H1 (cell line): ENCODE measurements around the gene TWF2. TPM values are rescaled to one million over a fixed set of nuclear protein-coding genes. Genes with fewer than 3 reads are reported as not detected.

Experiments used
- CTCF ChIA-PET: fragments of 300-600 bp; sonication (Branson Sonifier 250); formaldehyde crosslinking; loops from one replicate; lab custom pipeline; 2021; ENCODE audit not compliant: partially characterized antibody; lab: Charles Lee
- POLR2A ChIA-PET: fragments of 300-600 bp; sonication (Branson Sonifier 250); formaldehyde crosslinking; loops from one replicate; lab custom pipeline; 2021; ENCODE audit warnings: inconsistent platforms; ENCODE audit not compliant: partially characterized antibody; lab: Charles Lee
- DNase-seq, 2 experiments: peaks; one replicate each; pipeline versions ENCODE4 v3.0.0 to v3.0.0-alpha.2; 2010 to 2022; ENCODE audit warnings: low spot score in 2 of 2, low read depth in 1 of 2, mixed read lengths in 1 of 2
- FAIRE-seq: peaks from 2 replicates; lab custom pipeline; 2011; peaks lifted over from hg19 to GRCh38; lab: Jason Lieb, UNC
- H2AFZ ChIP-seq: 2 replicates; pipeline ENCODE4 v1.8.1; 2012; ENCODE audit warnings: low read length, inconsistent platforms
- H2AK5ac ChIP-seq: 2 replicates; pipeline ENCODE4 v1.6.1; 2013; ENCODE audit warnings: low read depth, low read length
- H2BK120ac ChIP-seq: replicated peaks from 2 replicates; pipeline ENCODE3; 2013; ENCODE audit warnings: low read depth, low read length, inconsistent platforms
- H2BK12ac ChIP-seq: 2 replicates; pipeline ENCODE4 v1.6.1; 2013; ENCODE audit warnings: low read depth, low read length
- H2BK15ac ChIP-seq: 2 replicates; pipeline ENCODE4 v1.6.1; 2013; ENCODE audit warnings: low read length
- H2BK20ac ChIP-seq: 2 replicates; pipeline ENCODE4 v1.6.1; 2013; ENCODE audit warnings: low read length
- H2BK5ac ChIP-seq: 2 replicates; pipeline ENCODE4 v1.6.1; 2013; ENCODE audit warnings: low read depth, low read length
- H3K14ac ChIP-seq: 2 replicates; pipeline ENCODE4 v1.6.1; 2013; ENCODE audit warnings: inconsistent platforms; ENCODE audit not compliant: insufficient read length
- H3K18ac ChIP-seq: 2 replicates; pipeline ENCODE4 v1.6.1; 2013; ENCODE audit warnings: low read length; ENCODE audit errors: extremely low read depth
- H3K23ac ChIP-seq: 2 replicates; pipeline ENCODE4 v1.6.1; 2013; ENCODE audit warnings: inconsistent platforms; ENCODE audit not compliant: insufficient read length
- H3K23me2 ChIP-seq: 2 replicates; pipeline ENCODE4 v1.6.1; 2013; ENCODE audit warnings: low read depth, low read length
- H3K27ac ChIP-seq: 2 replicates; pipeline ENCODE4 v1.6.1; 2011; ENCODE audit warnings: low read depth, low read length, inconsistent platforms
- H3K27me3 ChIP-seq, 4 experiments: replicated peaks in 1 of 4; 1 replicate in 1 of 4; 2 replicates in 3 of 4; pipeline versions ENCODE4 v1.6.1 to v1.8.1; 2011 to 2013; ENCODE audit warnings: low read length in 3 of 4, mild to moderate bottlenecking in 3 of 4, inconsistent platforms in 2 of 4, mixed read lengths in 2 of 4, moderate library complexity in 1 of 4; ENCODE audit not compliant: control insufficient read depth in 3 of 4, insufficient read depth in 3 of 4; ENCODE audit errors: extremely low read depth in 1 of 4
- H3K36me3 ChIP-seq, 4 experiments: 2 replicates each; pipeline versions ENCODE4 v1.6.1 to v1.8.1; 2011 to 2013; ENCODE audit warnings: mild to moderate bottlenecking in 4 of 4, low read length in 3 of 4, moderate library complexity in 2 of 4, control low read depth in 1 of 4, inconsistent platforms in 1 of 4; ENCODE audit not compliant: insufficient read depth in 4 of 4, control insufficient read depth in 2 of 4
- H3K4ac ChIP-seq: replicated peaks from 2 replicates; pipeline ENCODE3; 2013; ENCODE audit warnings: low read length, low read depth, mixed read lengths, inconsistent platforms; ENCODE audit not compliant: insufficient read length
- H3K4me1 ChIP-seq, 4 experiments: replicated peaks in 1 of 4; 1 replicate in 1 of 4; 2 replicates in 3 of 4; pipeline versions ENCODE4 v1.6.1 to v1.8.1; 2011 to 2013; ENCODE audit warnings: low read length in 3 of 4, inconsistent platforms in 2 of 4, mixed read lengths in 1 of 4; ENCODE audit not compliant: insufficient read depth in 4 of 4, control insufficient read depth in 3 of 4
- H3K4me2 ChIP-seq, 2 experiments: 2 replicates each; pipeline versions ENCODE4 v1.6.1 to v1.8.1; 2011 to 2013; ENCODE audit warnings: low read depth in 2 of 2, low read length in 2 of 2, control low read depth in 1 of 2, inconsistent platforms in 1 of 2, mild to moderate bottlenecking in 1 of 2; ENCODE audit not compliant: insufficient read depth in 1 of 2
- H3K4me3 ChIP-seq, 4 experiments: fragments of 200-600, 300-600 bp in 1 of 4; sonication (generic), shearing (Covaris generic), sonication (Bioruptor Twin) in 1 of 4; 2 replicates each; pipeline versions ENCODE4 v1.5.1 to v1.8.1; 2011 to 2016; ENCODE audit warnings: low read length in 4 of 4, low read depth in 3 of 4, control low read depth in 2 of 4, inconsistent platforms in 2 of 4, mild to moderate bottlenecking in 2 of 4, mixed read lengths in 1 of 4, moderate library complexity in 1 of 4; ENCODE audit not compliant: insufficient read depth in 2 of 4; ENCODE audit errors: extremely low read depth in 1 of 4
- H3K56ac ChIP-seq: replicated peaks from 2 replicates; pipeline ENCODE3; 2013; ENCODE audit warnings: low read depth, mild to moderate bottlenecking, mixed read lengths, low read length, inconsistent platforms; ENCODE audit not compliant: insufficient read length
- H3K79me1 ChIP-seq: 2 replicates; pipeline ENCODE4 v1.6.1; 2013; ENCODE audit warnings: low read depth, low read length, control low read depth
- H3K79me2 ChIP-seq, 2 experiments: 2 replicates each; pipeline versions ENCODE4 v1.6.1 to v1.8.1; 2012 to 2013; ENCODE audit warnings: low read length in 2 of 2, mild to moderate bottlenecking in 2 of 2, inconsistent platforms in 1 of 2; ENCODE audit not compliant: insufficient read depth in 2 of 2, control insufficient read depth in 1 of 2
- H3K9ac ChIP-seq, 4 experiments: replicated peaks in 1 of 4; 1 replicate in 1 of 4; 2 replicates in 3 of 4; pipeline versions ENCODE4 v1.6.1 to v1.8.1; 2011 to 2013; ENCODE audit warnings: low read depth in 3 of 4, low read length in 3 of 4, control low read depth in 2 of 4, mild to moderate bottlenecking in 2 of 4, moderate library complexity in 2 of 4, inconsistent platforms in 1 of 4; ENCODE audit errors: extremely low read depth in 1 of 4
- H3K9me3 ChIP-seq, 2 experiments: 2 replicates each; pipeline versions ENCODE4 v1.6.1 to v1.8.1; 2012 to 2013; ENCODE audit warnings: mild to moderate bottlenecking in 2 of 2, moderate library complexity in 2 of 2, control low read depth in 1 of 2, inconsistent platforms in 1 of 2, low read depth in 1 of 2, low read length in 1 of 2, mixed read lengths in 1 of 2; ENCODE audit not compliant: insufficient read depth in 2 of 2
- H4K20me1 ChIP-seq, 2 experiments: replicated peaks in 1 of 2; 2 replicates each; pipeline versions ENCODE3 to v1.8.1; 2011 to 2013; ENCODE audit warnings: inconsistent platforms in 2 of 2, low read length in 2 of 2, mild to moderate bottlenecking in 1 of 2; ENCODE audit not compliant: insufficient read depth in 2 of 2, control insufficient read depth in 1 of 2
- H4K5ac ChIP-seq: 2 replicates; pipeline ENCODE4 v1.6.1; 2013; ENCODE audit warnings: low read length, low read depth, mixed read lengths, inconsistent platforms; ENCODE audit not compliant: insufficient read length
- H4K8ac ChIP-seq: 2 replicates; pipeline ENCODE4 v1.8.0; 2013; ENCODE audit warnings: mild to moderate bottlenecking, moderate library complexity, low read length, inconsistent platforms; ENCODE audit not compliant: insufficient read depth; ENCODE audit errors: extremely low read depth
- H4K91ac ChIP-seq: replicated peaks from 2 replicates; pipeline ENCODE3; 2013; ENCODE audit warnings: low read length, mixed read lengths, inconsistent platforms; ENCODE audit not compliant: insufficient read length
- CBX5 ChIP-seq: fragments of 300-800, 300-1000 bp; sonication (generic); IDR thresholded peaks from 2 replicates; pipeline ENCODE4 v1.7.1; 2016; ENCODE audit warnings: antibody characterized with exemption, low read length, low read depth
- EP300 ChIP-seq, 2 experiments: IDR thresholded peaks; 1 replicate in 1 of 2; 2 replicates in 1 of 2; pipeline ENCODE4 v1.6.1; 2011 to 2012; ENCODE audit warnings: low read depth in 2 of 2, low read length in 2 of 2, mild to moderate bottlenecking in 2 of 2, borderline replicate concordance in 1 of 2, inconsistent platforms in 1 of 2, moderate library complexity in 1 of 2
- KDM5A ChIP-seq: fragments of 200-600 bp; IDR thresholded peaks from 2 replicates; pipeline ENCODE4 v1.7.1; 2012; ENCODE audit warnings: mild to moderate bottlenecking, low read length, inconsistent platforms, mixed read lengths
- MAFK ChIP-seq: IDR thresholded peaks from 2 replicates; pipeline ENCODE4 v1.6.1; 2012; ENCODE audit warnings: low read depth, mild to moderate bottlenecking, improper control_type of control experiment, low read length
- NRF1 ChIP-seq: IDR thresholded peaks from 2 replicates; pipeline ENCODE4 v1.6.1; 2011; ENCODE audit warnings: mild to moderate bottlenecking, low read depth, low read length, improper control_type of control experiment
- RBBP5 ChIP-seq: IDR thresholded peaks from 2 replicates; pipeline ENCODE4 v1.7.1; 2012; ENCODE audit warnings: low read depth, mild to moderate bottlenecking, inconsistent platforms, low read length, moderate library complexity, borderline replicate concordance
- SIRT6 ChIP-seq: IDR thresholded peaks from one replicate; pipeline ENCODE4 v1.7.1; 2012; ENCODE audit warnings: low read length, inconsistent platforms
- SUZ12 ChIP-seq: fragments of 200-600 bp; sonication (generic); IDR thresholded peaks from 2 replicates; pipeline ENCODE4 v1.6.1; 2012; ENCODE audit warnings: mild to moderate bottlenecking, inconsistent platforms, low read length, moderate library complexity, mixed read lengths
- YY1 ChIP-seq: IDR thresholded peaks from 2 replicates; pipeline ENCODE4 v1.6.1; 2011; ENCODE audit warnings: low read depth, mild to moderate bottlenecking, low read length
- ZNF274 ChIP-seq: IDR thresholded peaks from 2 replicates; pipeline ENCODE4 v1.7.0; 2012; ENCODE audit warnings: low read length, borderline replicate concordance; ENCODE audit errors: extremely low read depth
- WGBS, 2 experiments: shearing (Covaris generic) in 1 of 2; methylation state at CpG; one replicate each; pipeline versions ENCODE4 v1.1.6 to v1.1.7; 2013 to 2015; ENCODE audit warnings: low lambda C conversion rate in 2 of 2, mixed read lengths in 2 of 2, inconsistent platforms in 1 of 2, low coverage in 1 of 2, missing lambda C conversion rate in 1 of 2; ENCODE audit not compliant: insufficient replicate concordance in 2 of 2, insufficient coverage in 1 of 2, insufficient read length in 1 of 2; ENCODE audit errors: extremely low coverage in 1 of 2, missing lambda C conversion rate in 1 of 2; 5-methylcytosine and 5-hydroxymethylcytosine counted together
- polyA plus RNA-seq, 7 experiments: library from polyadenylated mRNA; depleted of rRNA in 3 of 7; stranded (reverse) in 5 of 7; unstranded in 2 of 7; fragments of >200 nt in 5 of 7; fragments of 200-250 nt in 2 of 7; gene quantifications; 1 replicate in 5 of 7; 2 replicates in 1 of 7; 4 replicates in 1 of 7; pipeline versions ENCODE4 v1.2.1 to v1.2.3, GENCODE V29; 2011 to 2013; ENCODE audit warnings: missing spikeins in 2 of 7, mixed read lengths in 2 of 7
- total RNA-seq: library from RNA; stranded (reverse); fragmentation: NEBNext Ultra II Directional; extraction: Animal tissue kit (Norgen Biotek cat#: 25700); gene quantifications from 2 replicates; pipeline ENCODE4 v1.2.1, GENCODE V29; 2021

TWF2 gene
- total and polyA plus RNA-seq, 2 of the 8 experiments (the other 6 are each of a cell fraction or from before 2014, with no cell fraction given), result 65.2 to 90.4 TPM

DNA sequence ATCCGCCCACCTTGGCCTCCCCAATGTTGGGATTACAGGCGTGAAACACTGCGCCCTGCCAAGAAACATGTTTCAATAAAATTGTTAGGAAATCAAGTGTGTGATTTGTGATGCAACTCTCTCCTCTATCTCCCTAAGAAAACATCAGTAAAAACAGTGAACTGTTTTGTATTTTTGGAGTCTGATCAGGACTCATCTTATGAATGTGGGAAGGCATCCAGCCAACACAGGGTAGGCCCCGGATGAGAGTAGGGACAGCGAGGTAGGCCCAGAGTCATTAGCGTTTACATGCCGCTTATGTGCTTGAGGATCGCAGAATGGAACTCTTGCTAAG is 47.8 kb upstream of the TWF2 start:
- peak overlapping the region; percentile 93 for H2AK5ac ChIP-seq
- FAIRE-seq (no peak), DNase-seq (no peak)
- peak overlapping the region; percentile 35; the same call in 1 of the 2 replicates for H2BK5ac ChIP-seq
- no peak overlapping the region for H3K18ac ChIP-seq
- H4K20me1 ChIP-seq, result no peaks in the 10 kb centered on the region
- peaks cover 5% of the 10 kb centered on the region; the same call in 1 of the 2 replicates for H3K23me2 ChIP-seq
- H4K8ac ChIP-seq, result no peak overlapping the region
- H3K56ac ChIP-seq, result no peak overlapping the region
- H4K91ac ChIP-seq, result no peak overlapping the region
- peak overlapping the region in 3 of 4 experiments; percentile 90 to 99 (median 97); a peak in 4 of 7 replicates for H3K9ac ChIP-seq
- H3K79me2 ChIP-seq, result no peaks in the 10 kb centered on the region
- no peak overlapping the region for H3K4ac ChIP-seq
- 81% methylated on average over 8 of the region's 8 CpGs; no CpG with 5 or more reads in 1 of the 2 experiments for WGBS, 2 experiments
- TF ChIP-seq MAFK (no peak), SUZ12 (no peak), SIRT6 (no peak), RBBP5 (no peak), CBX5 (no peak), YY1 (no peak), NRF1 (no peak), KDM5A (no peak), EP300 (IDR thresholded peaks at IDR 0.05; ENCODE audit: borderline replicate concordance in 1 of 2, low read depth in 2 of 2, low read length in 2 of 2) (no peak), ZNF274 (no peak)
- peak overlapping the region; percentile 82 to 89 for H3K4me2 ChIP-seq
- H3K9me3 ChIP-seq, result no peaks in the 10 kb centered on the region
- H3K14ac ChIP-seq, result no peak overlapping the region
- no peak overlapping the region for H2BK120ac ChIP-seq
- POLR2A ChIA-PET, result interaction anchor here (0.9 to 6.5 kb wide), 8 partner anchors 9 to 113 kb away, joined by 3 to 76 read pairs (median 4); partner anchors contain the start of genes TWF2 and WDR82
- H3K4me3 ChIP-seq, result peak overlapping the region; percentile 76 to 98 (median 87)
- CTCF ChIA-PET, result interaction anchor here (0.6 to 15.3 kb wide), 7 partner anchors 8 to 313 kb away, joined by 3 to 198 read pairs (median 8); partner anchors contain the start of genes ABHD14B and WDR82
- H3K36me3 ChIP-seq, result no peaks in the 10 kb centered on the region
- H2BK20ac ChIP-seq, result no peak overlapping the region
- H2BK12ac ChIP-seq, result no peak overlapping the region
- no peak overlapping the region for H3K23ac ChIP-seq
- no peaks in the 10 kb centered on the region for H3K27me3 ChIP-seq
- H3K27ac ChIP-seq, result 0 out of 2 replicates have a peak overlapping the region, but pooled peaks have one; percentile 99
- no peak overlapping the region for H4K5ac ChIP-seq
- H2AFZ ChIP-seq, result no peak overlapping the region
- H2BK15ac ChIP-seq, result no peak overlapping the region
- no peaks in the 10 kb centered on the region; the same call in 1 of the 2 replicates for H3K79me1 ChIP-seq
- peaks cover 0 to 3% (median 1%) of the 10 kb centered on the region in 4 experiments; a peak in 4 of 7 replicates for H3K4me1 ChIP-seq
